NCI-H187 (cell line): ENCODE data around the gene SUSD1.
"Not testable (repeated sequence)": the region's sequence is repeated elsewhere in the genome, so short reads cannot be mapped to it uniquely, and the experiment has no call there.

ENCODE experiments used
- DNase-seq, 2 experiments: peaks; one replicate each; lab custom pipeline; 2025; lab: John Stamatoyannopoulos, UW

SUSD1 gene

DNA sequence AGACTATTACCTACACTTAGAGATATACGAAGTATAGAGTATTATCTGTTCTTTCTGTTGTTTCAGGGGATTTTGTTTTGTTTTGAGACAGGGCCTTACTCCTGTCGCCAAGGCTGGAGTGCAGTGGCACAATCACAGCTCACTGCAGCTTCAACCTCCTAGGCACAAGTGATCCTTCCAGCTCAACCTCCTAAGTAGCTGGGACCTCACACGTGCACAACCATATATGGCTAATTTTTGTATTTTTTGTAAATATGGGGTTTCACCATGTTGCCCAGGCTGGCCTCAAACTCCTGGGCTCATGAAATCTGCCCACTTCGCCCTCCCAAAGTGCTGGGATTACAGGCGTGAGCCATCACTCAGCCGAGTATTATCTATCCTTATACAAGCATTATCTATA is 45.9 kb downstream of the SUSD1 start:
- no peak for DNase-seq

DNA sequence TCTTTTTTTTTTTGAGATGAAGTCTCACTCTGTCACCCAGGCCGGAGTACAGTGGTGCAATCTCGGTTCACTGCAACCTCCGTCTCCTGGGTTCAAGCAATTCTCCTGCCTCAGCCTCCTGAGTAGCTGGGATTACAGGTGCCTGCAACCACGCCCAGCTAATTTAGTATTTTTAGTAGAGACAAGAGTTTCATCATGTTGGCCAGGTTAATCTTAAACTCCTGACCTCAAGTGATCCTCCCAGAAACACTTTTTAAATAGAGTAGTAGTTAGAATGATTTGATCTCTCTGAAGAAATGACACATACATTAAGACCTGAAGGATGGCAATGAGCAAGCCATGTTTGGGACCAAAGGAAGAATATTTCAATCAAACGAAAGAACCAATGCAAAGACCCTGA is 46.7 kb downstream of the SUSD1 start:
- DNase-seq = not testable (repeated sequence)

DNA sequence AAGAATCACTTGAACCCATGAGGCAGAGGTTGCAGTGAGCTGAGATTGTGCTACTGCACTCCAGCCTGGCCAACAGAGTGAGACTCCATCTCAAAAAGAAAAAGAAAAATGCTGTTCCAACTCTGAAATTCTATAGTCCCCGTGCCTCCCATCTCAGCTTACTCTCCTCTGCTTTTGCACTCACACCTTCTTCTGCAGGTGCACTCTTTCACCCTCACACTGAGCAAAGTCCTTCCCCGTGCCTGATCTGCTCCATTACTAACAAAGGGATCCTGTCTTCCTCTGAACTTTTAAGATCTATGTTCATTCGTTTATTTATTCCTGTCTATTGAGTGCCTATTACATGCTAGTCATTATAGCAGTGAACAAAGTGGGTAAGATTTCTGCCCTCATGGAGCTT is 47.8 kb downstream of the SUSD1 start:
- no peak for DNase-seq

DNA sequence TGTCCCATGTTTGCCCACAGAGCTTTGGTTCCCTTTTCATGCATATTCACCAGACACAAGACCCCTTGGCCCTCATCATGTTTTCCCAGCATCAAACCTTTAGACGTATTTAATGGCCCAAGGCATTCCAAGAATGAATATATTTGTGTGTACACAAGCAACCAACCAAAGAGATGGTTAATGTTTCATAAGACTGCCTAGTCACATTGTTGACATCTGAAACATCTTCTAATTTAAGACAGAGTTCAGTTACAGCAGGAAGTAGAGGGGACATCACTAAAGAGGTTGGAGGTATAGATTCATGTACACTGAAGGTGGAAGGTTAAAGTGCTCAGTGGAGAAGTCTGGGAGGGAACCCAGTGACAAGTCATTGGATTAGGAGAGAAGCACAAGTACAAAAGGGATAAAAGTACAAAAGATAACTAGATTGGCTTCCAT is 49.1 kb downstream of the SUSD1 start:
- DNase-seq = no peak

DNA sequence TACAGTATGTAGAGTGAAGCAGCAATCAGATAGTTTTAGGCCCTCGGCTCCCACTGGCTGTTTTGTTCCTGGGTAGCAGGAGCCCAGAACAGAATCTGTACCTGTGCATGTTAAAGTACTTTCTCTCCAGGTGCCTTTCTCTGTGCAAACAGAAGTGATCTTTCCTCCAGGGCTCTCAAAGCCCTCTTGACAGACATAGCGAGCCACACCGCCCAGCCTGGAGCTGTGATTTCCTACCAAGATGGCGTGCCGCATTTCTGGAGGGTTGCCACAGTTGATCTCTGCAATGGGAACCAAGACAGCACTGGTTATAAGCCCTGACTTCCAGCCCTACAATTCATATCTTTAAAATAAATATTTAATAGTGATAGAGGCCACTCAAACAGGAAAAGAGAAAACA is 50.9 kb downstream of the SUSD1 start:
- DNase-seq = peak in 1 of 2 experiments; percentile 34

DNA sequence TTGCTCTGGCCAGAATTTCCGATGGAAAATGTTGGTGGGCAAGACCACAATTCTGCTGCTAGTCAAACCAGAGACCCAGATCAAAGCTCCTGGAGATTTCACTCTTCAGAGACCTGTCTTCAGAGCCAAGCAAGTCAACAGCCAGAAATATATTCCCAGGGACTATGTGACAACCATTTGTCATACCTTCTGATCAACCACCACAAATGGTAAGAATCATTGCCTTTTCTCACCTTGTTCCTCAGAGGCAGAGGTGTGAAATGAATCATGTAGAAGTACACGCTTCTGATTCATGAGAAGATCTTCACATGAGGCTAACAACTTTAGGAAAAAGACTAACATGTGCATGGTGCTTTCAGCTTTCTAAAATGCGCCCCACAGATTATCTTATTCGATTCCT is 53.5 kb downstream of the SUSD1 start:
- no peak for DNase-seq

DNA sequence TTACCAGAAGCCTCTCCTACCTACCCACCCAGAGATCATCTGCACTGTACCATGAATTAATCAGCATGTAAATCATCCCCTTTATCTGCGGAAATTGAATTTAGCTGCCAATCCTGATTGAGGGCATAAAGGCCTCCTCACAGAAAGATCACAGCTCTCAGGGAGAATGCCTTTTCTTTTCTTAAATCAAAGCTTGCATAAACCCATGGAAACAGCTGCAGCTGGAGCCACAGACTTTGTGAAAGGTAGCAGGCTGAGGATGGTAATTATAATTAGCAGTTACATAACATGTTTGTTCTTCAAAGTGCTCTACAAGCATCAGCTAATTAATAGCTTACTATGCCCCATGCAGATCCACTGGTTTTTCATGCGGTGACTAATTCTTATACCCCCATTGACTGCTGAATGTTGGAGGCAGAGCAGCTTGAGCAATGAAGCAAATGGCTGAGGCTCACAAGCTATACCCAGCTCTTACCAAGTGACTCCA is 54.6 kb downstream of the SUSD1 start:
- DNase-seq = no peak

DNA sequence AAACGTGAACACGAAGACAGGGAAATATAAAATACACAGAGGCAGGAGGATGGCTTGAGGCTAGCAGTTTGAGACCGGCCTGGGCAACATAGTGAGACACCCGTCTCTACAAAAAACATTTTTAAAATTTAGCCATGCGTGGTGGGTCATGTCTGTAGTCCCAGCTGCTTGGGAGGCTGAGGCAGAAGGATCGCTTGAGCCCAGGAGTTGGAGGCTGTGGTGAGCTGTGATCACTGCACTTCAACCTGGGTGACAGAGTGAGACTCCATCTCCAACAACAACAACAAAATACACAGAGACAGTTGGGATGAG is 55.1 kb downstream of the SUSD1 start:
- DNase-seq = no peak

DNA sequence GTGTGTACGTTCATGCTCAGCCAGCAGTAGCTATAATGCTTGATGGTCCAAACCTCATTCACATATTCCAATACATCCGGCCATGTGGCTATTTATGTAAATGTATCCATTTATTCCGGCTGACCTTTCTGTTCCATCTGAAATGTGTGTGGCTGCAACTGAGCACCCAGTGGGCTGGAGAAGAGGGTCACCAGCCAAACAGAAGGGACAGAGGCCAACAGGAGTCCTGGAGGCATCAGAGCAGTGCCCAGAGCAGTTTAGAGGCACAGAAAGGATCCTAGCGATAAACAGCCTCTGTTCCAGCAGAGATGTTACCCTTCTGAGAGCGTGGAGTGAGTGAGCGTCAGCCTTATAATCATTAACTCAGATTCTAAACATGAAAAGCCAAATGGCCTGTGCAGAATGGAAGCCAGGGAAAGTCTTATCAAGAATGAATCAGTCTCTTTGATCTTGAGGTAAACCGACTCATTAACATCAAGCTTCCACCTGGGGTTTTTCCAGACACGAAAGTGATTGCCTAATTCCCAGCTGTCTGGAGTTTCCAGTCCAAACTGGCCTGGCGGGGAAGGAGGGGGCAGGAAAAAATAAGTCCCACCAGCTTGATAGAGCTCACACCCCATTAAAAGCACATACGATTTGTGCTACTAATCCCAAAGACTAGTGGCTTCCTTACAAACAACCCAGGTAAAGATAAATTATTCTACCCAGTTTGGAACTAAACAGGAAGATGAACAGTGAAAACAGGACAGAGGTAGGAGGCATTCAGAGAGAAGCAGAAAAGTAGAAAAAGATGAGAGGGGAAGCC is 55.7 kb downstream of the SUSD1 start:
- no peak for DNase-seq

DNA sequence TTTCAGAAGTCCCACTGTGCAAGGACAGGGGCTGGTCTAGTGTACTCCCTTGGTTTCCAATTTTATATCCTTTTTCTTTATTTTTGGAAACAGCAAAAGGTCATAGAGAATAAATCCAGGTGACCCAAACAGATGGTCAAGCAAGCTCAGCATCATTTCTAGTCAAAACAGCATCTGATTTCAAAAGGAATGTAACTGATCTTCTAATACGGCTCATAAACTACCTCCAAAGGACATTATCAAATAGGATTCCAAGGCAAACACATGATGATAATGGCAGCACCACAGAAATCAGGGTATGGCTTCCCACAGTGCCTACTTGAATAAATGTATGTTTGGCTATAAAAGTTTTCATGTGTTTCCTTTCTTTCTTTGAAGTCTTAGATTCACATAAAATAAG is 57.1 kb downstream of the SUSD1 start:
- no peak for DNase-seq

DNA sequence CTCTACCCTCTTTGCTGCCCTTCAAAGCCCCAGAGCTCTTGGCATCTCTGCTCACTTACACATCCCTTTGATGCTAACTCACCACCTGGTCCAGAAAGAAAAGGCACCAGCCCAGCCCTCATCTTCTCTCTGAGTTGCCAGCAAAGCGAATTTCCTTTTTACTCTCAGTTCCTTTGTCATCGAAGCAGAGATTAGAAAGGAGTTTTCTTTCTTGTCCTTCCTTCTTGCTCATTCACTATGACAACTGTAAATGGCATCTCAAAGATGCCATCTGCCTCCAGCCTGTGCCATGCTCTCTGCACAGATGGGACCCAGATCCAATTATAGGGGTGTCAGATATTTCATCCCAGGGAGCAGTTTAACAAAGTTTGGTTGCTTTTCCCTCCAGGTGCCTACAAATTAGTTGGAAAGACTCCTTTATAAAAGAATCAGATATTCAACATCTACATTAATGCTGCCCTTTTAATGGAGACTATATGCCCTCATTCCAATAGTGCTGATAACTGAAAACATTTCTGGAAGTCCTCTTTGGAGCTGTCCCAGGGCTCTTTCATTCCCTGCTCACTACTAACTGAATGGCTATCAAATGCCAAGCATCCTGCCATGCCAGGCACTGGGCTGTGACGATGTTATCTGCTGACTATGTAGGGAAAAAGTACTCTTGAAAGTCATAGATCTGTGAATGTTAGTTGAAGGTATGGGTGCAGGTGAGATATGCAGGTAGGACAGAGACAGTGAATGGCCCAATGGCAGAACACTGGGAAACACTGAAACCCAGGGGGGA is 58.9 kb downstream of the SUSD1 start:
- no peak for DNase-seq

DNA sequence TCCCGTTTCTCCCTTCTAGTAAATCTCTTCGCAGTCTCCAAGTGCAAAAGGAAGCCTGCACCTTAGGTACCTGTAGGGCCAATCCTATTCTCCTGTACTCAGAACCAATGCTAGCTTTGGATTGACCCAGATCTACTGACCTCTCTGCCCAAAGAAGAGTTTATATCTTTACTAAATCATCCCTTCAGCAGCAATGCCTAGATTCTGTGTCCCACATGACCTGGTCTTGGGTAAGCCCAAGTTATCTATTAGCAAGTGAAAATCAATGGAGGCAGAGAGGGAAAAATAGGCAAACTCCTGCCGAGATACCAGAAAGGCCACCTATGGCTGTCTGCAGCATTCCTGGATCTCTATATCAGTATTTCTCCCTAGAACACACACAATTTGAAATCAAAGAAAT is 60.0 kb downstream of the SUSD1 start:
- no peak for DNase-seq

DNA sequence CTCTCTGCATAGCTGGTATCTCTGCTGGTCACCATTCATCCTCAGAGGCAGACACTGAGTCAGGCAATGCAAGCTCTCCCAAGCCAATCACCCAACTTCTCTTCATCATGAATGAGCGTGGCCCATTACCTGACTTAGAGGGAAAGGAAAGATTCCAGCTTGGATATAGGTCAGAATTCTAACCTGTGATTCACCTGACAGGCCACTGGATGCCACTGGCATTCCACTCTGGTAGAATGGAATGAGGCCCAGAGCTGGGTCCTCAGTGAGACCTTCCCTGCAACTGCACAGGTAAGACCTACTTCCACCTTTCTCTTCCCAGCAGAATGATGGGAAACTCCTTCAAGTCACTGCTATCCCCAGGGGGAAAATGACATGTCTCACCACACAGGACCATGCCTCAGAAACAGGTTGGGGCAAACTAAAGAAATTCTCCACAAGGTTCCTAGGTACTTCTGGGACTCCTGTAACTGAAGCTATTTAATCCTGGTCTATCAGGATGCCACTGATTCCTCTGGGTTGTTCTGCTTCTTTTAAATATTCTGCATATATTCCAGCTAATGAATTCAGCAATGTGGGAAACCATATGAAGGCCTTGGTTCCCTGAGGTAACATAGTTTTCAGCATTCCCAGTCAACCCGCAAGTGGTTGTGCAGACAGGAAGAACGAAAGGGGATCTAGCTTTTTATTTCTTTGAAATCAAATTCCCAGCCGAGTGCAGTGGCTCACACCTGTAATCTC is 62.0 kb downstream of the SUSD1 start:
- no peak for DNase-seq

DNA sequence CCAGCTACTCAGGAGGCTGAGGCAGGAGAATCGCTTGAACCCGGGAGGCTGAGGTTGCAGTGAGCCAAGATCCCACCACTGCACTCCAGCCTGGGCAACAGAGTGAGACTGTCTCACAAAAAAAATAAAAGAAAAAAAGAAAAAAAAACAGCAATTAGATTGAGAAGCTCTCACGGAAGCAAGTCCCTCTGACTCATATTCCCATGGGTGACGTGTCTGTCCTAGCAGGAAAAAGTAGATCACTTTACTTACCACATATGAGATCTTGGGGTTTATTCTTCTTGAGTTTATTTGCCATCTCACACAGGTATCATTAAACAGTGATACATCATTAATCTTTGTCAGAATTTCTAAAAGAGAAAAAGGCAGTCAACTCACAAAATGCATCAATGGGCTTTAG is 62.6 kb downstream of the SUSD1 start:
- DNase-seq = no peak

DNA sequence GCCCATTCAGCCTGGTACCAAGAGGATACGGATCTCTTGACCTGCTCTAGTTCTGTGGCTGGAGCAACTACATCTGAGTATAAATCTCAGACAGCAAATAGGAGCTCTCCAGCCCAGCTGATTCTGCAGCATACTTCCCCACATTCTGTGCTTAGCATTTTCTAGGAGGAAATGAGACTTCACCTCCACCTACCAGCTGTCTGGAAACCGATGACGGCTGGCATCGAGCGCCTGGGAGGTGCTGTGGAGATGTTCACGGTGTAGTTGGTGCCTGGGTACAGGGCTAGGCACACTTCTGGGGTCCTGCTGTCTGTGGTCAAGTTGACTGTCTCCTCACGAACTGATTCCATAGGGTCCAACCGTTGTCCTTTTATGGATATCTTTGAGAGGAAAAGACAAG is 63.6 kb downstream of the SUSD1 start:
- no peak for DNase-seq

DNA sequence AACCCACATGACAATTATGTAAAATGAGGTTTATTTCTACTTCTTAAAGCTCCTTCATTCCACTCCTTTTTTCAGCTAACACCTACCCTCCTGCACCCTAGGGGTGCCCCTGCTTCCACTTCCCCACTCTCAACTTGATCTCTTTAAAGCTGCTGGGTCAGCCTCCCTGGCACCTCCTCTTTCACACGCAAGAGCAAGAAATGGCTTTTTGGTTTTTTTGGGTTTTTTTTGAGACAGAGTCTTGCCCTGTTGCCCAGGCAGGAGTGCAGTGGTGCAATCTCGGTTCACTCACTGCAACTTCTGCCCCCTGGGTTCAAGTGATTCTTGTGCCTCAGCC is 64.4 kb downstream of the SUSD1 start:
- DNase-seq = no peak

DNA sequence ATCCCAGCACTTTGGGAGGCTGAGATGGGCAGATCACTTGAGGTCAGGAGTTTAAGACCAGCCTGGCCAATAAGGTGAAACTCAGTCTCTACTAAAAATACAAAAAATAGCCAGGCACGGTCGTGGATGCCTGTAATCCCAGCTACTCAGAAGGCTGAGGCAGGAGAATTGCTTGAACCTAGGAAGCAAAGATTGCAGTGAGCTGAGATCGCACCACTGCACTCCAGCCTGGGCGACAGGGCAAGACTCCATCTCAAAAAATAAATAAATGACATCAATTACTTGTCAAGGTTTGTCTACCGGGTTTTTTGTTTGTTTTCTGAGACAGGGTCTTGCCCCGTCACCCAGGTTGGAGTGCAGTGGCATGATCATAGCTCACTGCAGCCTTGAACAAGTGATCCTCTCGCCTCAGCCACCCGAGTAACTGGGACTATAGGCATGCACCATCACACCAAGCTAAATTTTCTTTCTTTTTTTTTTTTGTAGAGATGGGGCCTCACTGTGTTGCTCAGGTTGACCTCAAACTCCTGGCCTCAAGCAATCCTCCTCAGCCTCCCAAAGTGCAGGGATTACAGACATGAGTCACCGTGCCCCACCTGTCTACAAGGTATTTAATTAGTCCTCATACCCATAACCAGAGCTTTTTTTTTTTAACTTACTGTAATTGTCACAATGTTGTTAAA is 64.9 kb downstream of the SUSD1 start:
- DNase-seq = no peak

DNA sequence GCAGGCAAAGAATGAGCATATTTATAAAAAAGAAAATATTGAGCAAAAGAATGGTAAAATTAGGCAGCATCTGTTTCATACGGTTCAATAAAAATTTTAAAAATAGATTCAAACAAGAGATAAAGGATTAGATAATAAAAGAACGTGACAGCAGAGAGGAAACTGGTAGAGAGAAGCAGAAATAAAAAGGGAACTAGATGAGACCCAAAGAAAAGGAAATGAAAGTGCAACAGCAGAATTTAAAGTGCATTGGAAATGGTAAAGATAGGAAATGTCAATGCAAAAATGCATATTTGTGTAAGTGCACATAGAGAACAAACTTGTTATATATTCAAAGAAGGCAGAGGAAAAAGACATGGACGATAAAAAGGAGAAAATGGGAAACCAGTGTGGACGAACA is 70.2 kb downstream of the SUSD1 start:
- DNase-seq = no peak

DNA sequence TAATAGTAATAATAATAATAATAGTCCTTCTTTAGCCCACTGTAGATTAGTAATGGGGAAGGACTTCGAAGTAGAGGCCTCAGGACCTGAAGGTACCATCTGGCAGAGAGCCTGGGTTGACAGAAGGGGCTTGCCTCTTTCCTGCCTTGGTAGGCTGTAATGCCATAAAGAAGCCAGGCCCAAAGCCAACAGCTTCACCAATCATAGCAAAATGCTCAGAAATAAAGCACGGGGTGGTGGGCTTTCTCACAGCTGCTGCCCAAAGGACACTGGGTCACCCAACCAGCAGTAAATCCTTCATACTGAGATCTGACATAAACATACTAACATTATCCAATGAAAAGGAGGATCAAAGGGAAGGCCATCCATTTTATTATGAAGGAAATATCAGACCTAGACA is 70.7 kb downstream of the SUSD1 start:
- DNase-seq = no peak

DNA sequence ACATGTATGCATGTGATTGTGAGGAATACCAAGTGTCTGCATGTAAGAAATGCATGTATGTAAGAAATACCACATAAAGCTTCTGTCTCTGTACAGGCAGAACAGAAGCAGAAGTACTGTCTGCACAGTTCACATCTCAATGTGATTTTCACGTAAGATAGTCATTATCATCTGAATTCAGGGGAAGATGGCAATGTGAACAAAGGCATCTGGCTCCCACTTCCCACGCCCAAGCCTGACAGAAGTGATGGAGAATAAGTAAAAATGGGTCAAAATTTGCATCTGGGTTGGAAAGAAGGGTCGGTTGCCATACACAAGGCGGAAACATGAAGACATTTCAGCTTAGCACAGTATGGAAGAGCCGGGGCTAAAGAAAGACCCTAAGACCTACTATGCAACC is 71.7 kb downstream of the SUSD1 start:
- no peak for DNase-seq

DNA sequence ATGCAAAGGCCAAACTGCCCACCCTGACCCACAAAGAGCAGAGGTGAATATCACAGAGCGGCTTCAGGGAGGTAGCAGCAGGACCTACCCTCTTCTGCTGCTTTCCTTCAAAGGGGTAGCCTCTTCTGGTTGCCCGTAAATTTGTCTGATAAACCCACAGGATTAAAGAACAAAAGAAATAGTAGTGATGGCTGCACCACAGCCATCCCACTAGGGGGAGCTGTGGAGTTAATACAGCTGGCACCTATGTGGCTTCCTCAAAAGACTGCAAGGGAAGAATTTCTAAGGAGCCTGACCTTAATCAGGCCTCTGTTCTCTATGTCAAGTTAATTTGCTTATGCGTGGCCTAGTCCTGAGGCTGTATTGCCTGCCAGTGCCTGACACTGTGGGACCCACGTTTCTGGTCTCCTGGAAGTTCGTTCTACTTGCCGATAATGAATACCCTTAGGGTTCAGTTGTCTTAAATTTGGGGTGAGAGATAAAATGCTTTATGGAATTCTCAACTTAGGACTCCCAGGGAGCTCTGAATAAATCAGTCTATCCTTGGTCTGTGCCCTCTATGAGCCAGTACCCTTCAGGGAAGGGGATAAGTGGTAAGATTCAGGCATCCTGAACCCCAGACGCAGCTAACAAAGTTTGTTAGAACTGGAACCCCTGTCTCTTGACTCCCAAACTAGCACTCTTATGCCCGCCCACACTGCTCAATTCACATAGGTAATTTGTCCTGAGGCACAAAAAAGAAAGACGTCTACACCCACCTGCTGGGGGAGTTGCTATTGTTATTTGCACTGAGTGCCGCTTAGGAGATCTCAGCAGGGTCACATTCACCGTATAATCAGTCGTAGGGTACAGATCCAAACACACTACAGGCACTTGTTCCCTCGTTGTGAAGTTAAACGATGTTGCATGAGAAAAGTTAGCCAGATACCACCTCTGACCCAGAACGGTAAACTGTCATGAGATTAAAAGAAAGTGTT is 77.1 kb downstream of the SUSD1 start:
- DNase-seq = peak in 1 of 2 experiments; percentile 7
